NCI-H345 treated with DMSO at 0.1 percent for 48 hours (cell line): Measurements from ENCODE around the gene ROBO1.
"Not testable (repeated sequence)": the region's sequence is repeated elsewhere in the genome, so short reads cannot be mapped to it uniquely, and the experiment has no call there.

Experiments used
- DNase-seq: peaks from one replicate; lab custom pipeline; 2025; ENCODE audit not compliant: unreplicated experiment; lab: John Stamatoyannopoulos, UW

ROBO1 gene

DNA sequence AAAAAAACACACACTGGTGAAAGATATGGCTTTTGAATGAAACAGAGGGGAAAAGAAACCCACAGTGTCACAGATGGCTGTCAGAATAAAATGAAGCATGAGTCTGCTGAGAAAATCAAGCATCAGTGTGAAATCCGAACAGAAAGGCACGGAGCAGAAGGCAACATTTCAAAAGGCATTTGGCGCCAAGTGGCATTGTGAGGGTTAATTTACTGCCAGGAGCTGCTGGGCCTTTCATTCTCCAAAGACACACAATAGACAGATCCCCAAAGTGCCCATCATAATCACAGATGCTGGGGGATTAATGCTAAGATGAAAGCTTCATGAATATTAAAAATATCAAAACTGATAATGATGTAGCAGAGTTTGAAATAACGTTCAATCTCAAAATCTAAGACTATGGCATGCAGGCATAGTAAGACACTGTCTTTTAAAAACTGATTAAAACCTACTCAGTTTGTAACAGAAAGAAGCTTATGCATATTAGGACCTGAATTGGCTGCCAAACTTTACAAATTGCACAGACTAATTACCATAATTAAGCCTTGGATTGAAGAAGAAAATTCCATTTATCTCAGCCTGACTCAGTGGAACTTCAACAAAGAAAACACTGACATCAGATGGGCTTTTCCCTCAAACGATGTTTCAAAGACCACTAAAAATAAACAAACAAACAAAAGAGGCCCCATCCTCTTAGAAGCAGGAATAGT is 589.2 kb downstream of the ROBO1 start:
- no peak for DNase-seq

DNA sequence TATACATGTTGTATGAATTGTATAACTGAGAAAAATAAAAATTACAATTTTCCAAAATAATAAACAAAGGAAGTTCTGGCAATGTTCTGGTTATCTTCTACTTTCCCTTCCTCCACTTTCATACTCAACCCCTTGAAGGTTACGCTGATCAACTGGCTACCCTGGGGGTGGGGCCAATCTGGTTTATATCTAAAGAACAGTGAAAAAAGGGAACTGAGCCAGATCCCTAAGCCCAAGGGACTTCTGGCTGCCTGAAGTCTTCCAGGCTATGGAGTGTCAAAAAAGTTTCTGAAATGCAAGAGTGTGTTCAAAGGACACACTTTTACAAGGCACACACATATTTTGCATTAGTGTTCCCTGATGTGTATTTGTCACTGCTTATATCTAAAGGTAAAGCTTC is 591.9 kb downstream of the ROBO1 start:
- DNase-seq = no peak

DNA sequence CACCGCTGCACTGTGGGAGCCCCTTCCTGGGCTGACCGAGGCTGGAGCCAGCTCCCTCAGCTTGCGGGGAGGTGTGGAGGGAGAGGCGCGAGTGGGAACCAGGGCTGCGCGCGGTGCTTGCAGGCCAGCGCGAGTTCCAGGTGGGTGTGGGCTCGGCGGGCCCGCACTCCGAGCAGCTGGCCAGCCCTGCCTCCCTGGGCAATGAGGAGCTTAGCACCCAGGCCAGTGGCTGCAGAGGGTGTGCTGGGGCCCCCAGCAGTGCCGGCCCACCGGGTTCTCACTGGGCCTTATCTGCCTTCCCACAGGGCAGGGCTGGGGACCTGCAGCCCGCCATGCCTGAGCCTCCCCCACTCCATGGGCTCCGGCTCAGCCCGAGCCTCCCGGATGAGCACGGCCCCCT is 594.5 kb downstream of the ROBO1 start:
- DNase-seq = not testable (repeated sequence)

DNA sequence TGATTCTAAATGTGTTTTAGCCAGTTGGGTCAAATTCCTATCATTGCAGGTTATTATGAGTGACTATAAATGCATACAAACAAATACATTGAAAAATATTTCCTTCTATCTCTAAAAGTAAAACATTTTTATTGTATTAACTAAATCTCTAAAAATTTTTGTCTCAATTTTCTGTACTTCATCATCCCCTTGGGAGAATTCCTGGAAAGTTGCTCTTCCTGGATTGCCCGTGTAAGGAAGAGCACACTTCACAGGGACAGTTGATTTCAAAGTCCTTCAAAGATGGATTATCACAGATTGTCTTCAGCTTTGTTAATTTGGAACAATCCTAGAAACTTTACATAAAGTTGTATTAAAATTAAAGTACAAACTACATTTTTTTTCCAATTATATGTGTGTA is 595.6 kb downstream of the ROBO1 start:
- DNase-seq = no peak

DNA sequence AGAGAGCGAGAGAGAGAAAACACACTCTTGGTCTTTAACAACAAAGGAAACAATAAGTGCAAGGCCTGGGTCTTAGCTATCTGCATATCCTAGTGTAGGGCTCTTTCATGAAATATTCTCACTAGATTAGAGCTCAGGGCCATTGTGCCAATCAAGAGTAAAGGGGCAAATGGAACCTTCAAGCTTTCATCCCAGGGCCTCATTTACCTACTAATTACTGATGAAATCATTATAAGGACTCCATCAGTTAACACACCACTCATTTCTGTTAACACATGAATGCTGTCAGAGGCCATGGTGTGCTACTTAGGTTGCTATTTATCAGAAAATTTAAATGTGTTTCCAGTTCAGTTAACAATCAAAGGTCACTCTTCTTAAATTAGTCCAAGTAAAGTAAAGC is 597.8 kb downstream of the ROBO1 start:
- no peak for DNase-seq

DNA sequence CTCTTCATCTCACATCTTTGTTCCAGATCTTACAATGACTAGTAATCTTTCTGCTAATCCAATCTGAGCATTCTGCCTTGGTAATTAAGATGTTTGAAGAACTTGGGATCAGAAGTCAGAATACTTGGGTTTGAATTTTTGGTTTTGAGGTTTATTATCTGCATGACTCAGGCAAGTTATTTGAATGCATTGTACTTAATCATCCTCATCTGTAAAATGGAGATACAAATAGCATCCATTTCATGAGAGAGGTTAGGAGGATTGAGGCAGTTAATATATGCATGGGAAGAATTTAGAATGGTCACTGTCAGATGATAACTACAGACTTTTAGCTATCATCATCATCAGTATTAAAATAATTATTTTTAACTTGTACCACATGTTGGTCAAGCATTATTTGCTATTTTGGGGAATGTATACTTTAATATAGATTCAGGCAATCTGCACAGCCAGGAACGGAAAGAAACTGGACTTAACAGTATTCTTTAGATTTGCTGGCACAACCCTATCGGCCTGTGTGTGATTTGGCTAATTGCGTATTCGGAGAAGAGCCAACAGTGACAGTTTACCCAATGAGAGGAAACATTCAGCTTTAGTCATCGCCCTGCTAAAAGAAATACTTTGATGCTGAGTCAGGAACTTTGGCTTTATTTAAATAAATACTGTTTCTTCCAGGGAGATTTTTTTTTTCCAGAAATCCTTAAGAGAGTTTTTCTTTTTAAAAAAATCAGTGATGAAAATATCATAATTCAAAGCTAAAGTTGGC is 600.0 kb downstream of the ROBO1 start:
- no peak for DNase-seq

DNA sequence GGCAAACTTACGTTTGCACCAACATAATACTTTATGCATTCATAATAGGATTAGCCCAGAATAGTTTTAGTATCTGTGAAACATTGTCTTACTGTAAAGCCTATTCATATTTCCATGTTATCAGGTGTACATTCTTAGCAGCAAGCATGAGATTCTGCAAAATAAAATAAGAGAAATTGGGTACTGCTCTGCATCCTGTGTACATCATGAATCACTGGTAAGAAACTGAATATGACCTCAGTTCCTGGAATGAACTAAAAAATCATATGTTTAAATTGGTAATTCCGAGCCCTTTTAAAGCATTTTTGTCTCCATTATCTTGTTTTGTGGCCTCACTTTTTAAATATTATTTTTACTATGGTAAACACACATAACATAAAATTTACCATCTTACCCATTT is 605.1 kb downstream of the ROBO1 start:
- DNase-seq = no peak

DNA sequence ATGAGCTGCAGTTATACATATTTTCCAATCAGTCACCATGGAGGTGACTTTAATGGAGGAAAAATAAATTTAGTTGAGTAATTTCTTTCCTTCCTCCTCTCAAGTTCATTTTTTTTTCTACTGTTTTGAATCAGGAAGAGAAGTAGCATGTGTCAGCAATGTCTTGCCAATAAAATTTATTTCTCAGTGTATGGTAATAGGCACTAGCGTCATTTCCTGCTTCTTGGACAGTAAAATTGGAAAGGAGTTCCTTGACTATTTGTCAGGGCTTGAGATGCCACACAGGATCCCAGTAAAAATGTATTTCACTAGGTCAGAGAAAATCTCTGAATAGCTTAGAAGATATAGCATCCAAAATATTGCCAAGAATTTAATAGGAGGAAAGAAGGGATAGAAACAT is 605.9 kb downstream of the ROBO1 start:
- no peak for DNase-seq

DNA sequence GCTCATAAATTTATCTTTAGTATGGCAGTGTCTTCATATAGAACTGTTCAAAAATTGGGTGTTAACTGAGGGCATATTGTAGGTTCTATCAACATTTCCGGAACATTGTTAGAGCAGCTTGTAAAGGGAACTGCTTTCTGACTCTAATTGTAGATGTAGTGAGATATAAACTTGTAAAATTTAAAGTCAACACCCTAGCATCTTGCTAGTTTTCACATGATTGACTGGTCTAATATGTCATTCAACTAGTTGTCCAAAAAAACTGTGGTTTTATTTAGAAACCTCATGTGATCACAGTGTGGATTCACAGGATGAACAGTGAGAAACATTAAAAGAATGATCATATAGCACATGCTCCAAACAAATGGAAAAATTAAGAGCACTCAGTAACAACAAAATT is 607.4 kb downstream of the ROBO1 start:
- DNase-seq = no peak

DNA sequence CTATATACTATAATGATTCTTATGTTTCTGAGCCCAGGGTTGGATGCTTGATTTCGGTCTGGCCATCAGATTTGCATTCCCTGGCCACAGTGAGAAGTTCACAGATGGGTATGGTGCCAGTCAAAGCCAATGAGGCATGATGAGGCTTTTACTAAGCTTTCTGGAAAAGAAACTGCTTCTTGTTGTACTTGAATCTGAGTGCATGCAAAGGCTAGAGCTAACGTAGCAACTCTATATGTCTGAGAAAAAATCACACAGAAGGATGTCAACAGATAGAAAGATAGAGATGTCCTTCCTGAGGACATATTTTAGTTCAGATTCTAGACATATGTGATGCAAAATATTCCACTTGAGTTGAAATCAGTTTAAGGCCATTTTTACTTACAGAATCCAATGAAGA is 608.1 kb downstream of the ROBO1 start:
- DNase-seq = no peak

DNA sequence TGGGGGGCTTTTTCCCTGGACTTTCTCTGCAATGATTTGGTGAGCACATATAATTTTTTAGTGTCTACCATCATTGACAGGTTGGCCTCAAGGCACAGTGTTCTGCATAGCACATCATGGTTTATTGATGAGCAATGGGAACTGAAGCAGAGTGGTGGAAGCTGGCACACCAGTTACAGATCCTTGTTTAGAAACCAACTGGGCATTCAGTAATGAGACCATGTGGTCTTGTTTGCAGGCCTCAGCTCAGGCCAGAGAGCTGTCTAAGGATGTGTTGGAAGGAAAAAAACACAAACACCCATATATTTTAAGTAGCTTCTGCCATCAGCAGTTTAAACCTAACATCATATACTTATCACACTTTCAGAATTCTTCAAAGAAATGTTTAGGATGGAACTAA is 610.6 kb downstream of the ROBO1 start:
- no peak for DNase-seq

DNA sequence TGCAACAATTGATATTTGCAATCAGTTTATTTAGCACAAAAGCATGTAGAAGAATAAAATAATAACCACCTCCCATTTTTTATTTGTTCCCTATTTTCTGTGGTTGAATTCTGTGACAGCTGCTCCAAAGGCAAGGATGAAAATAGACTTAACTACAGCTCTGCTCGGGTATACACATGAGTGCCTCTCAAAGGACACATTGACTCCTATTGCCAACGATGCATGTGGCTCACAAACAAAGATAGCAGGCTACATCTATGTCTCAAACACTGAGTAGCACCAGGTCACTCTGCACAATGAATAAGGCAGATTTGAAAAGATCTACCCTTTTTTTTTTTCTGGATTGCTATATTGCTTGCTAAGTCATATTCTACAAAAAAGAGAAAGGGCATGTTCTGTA is 612.9 kb downstream of the ROBO1 start:
- DNase-seq = peak; percentile 88

DNA sequence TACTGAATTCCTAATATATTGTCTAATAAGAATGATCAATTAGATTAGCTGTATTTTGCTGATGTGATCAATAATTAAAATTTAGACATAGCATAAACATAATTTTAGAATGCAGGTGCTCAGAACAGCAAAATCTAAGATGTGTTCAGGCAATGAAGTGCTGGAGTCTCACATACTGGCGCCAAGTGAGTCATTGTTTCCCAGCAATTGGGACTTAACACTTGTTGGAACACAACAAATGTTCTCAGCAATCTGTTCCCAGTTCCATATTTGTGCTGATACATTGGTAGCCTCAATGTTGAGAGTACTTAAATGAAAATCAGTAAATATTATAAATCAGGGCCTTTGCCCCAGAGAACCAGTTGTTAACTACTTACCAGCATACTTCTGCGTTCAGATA is 619.0 kb downstream of the ROBO1 start:
- DNase-seq = no peak

DNA sequence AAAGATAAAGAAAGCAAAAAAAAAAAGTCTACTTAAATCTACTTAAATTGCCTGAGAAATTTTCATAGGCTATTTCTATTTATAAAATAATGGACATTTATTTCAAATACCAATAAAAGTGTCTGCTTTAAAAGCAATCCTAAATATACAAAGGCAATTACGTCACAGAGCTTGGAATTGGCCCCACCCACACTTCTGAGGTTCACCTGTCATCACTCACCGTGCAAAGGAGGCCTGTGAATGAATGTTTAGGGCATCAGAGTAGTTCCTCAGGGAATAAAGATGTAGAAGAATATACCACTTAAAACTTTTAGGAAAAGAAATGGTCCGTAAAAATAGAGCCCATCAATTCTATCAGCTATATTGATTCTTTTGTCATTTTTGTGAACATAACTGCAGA is 621.8 kb downstream of the ROBO1 start:
- DNase-seq = no peak

DNA sequence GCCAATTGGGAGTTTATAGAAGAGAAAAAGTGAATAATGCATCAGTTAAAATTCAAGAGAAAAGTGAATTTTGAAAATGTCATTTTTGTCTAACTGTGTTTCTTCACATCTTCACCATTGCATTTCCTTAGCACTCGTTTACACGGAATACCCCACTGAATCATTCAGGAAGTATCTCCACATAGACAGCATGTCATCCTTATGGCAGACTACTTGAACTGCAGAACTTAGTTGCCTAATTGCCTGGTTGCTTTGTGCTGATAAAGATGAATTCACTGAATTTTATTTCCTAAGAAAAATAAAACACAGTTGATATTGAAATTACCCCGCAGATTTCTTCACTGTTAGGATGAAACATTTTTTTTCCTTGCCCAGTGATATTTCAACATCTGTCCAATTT is 627.1 kb downstream of the ROBO1 start:
- no peak for DNase-seq

DNA sequence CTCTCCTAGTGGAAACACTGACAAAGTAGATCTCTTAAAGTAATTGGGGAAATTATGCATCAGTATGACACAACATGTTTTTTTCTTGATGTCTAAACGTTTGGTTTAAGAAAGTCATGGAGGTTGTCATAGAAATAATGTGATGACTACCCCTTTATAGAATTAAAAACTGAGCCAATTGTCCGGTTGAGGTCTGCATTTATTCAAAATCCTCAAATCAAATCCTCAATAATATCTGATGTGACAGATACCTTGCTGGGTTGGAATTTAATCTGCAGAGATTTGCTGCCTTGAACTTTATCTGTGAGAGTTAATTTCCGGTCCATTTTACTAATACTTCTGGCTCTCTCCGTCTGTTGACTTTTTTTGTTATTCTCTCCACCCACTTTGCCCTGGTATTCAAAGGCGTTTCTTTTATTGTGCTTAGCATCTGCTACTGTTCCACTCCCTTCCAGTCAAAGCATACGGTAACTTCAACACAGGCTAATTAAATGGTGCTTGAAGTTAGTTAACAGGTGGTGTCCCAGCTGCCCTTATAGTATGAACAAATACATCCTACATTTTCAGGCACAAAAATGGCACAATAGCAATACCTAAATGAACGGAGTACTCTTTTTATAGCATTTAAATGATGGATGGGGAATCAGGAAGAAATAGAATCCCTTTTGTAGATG is 628.3 kb downstream of the ROBO1 start:
- no peak for DNase-seq

DNA sequence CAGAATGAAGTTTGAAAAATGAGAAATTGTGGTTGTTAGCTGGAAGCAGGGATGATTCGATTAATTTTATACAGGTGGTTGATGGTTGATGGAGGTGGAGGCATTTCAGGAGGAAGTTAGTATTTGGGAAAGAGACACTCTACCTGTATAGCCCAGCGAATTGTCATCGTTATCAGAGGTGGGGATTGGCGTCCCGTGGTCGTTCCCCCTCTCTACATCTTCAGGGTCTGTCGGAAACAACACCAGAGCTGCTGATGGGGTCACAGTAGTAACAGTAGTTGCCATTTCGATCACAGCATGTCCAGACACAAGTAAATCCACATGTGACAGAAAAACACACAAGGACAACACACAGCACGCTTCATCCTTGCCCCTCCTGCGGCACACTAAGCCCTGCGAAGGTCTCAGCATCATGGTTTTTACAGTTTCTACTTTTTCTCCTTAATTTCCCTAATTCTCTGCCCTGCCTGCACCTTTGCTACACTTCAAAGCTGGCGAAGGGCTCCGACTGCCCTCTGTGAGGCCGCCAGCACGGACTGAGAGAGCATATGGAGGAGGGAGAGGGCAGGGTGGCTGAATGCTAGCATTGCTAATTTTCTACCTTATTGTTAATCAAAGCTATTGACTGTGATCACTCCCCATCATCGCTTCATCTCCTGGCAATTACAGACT is 642.3 kb downstream of the ROBO1 start:
- DNase-seq = no peak

DNA sequence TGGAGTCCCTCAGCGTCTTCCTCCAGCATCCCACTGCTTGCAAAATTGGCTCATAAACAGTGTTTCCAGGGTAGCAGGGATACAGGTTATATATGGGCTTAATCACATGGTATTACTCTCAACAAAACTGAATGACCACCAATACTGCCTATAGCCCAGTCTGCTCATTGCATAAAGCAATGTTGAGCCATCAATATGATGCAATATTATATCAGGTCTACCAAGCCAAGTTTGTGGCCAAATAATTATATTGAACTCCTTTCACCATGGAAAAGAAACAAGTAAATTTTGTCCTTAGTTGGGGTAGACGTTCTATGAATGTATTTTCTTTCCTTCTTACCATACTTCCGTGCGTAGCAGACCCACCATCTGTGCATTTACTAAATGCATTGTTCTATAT is 652.3 kb downstream of the ROBO1 start:
- no peak for DNase-seq

DNA sequence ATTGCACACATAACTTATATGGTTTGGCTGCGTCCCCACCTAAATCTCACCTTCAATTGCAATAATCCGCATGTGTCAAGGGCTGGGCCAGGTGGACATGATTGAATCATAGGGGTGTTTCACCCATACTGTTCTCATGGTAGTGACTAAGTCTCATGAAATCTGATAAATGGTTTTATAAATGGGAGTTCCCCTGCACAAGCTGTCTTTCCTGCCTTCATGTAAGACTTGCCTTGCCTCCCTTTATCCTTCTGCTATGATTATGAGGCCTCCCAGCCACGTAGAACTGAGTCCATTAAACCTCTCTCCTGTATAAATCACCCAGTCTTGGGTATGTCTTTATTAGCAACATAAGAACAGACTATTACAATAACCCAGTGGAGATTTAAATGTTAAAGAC is 653.9 kb downstream of the ROBO1 start:
- no peak for DNase-seq

DNA sequence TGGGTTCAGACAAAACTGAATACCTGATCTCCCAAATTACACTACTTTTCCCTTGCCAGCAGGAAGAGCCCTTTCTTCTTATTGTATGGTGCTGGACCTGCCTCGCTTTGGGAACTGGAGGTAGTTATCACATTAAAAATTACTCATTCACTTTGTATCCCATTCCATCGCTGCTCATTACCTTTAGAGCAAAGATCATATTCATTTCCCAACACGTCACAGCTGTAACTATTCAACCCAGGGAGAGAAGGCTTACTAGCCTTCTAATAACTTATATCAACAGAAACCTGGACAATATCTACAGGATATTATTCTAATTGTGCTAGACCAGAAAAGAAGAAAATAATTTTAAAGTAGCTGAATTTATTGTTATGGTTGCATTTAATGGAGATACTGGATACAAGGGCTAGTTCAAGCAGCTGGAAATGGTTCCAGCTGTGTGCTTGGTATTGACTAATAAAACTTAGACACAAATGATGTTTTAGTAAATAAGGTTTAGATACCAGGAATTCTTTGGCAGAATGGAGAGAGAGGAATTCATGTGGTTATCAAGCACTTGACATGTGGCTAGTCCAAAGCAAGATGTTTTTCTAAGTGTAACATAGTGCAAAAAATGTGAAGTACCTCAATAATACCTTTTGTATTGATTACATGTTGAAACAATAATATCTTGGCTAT is 656.3 kb downstream of the ROBO1 start:
- no peak for DNase-seq

DNA sequence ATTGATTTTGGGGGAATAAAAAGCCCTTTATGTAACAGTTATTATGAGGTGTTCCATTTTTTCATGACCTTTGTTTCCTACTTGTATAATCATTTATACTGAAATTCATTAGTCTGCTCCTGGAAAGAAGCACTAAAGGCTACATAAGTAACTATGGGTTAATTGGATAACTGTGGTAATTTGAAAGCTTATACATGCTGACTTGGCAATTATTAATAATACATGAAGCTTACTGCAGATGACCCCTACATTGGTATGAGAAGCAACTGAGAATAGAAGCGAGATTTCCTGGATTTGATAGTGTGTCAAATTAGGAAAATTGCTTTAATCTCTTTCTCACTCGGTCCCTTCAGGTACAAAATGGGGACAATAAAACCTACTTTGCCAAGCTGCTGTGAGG is 658.0 kb downstream of the ROBO1 start:
- no peak for DNase-seq
